ENCODE data around the gene ESRRB.

Gene ESRRB

GRCh38 chr14:76497550-76498462 is 121.9 kb downstream of the ESRRB start:
- H3K36me3 ChIP-seq (ENCODE audit: insufficient read depth, low read length) = no peaks in the 10 kb centered on the region
- H3K9me3 ChIP-seq (ENCODE audit: control insufficient read depth, insufficient read depth, low read length) = no peaks in the 10 kb centered on the region
- no peak overlapping the region for H3K9ac ChIP-seq (ENCODE audit: low read depth, low read length)
- no peaks in the 10 kb centered on the region for H3K4me1 ChIP-seq (ENCODE audit: insufficient read depth, low read length)

- Histone ChIP-seq H3K36me3 (ENCODE audit: insufficient read depth, low read length) (no peaks in the 10 kb centered on the region), H3K9me3 (ENCODE audit: control insufficient read depth, insufficient read depth, low read length) (no peaks in the 10 kb centered on the region), H3K9ac (ENCODE audit: low read depth, low read length) (no peak overlapping the region), H3K4me1 (ENCODE audit: insufficient read depth, low read length) (no peaks in the 10 kb centered on the region)
These were observed 122.6 kb downstream of the ESRRB start for GRCh38 chr14:76498463-76498935.

DNA sequence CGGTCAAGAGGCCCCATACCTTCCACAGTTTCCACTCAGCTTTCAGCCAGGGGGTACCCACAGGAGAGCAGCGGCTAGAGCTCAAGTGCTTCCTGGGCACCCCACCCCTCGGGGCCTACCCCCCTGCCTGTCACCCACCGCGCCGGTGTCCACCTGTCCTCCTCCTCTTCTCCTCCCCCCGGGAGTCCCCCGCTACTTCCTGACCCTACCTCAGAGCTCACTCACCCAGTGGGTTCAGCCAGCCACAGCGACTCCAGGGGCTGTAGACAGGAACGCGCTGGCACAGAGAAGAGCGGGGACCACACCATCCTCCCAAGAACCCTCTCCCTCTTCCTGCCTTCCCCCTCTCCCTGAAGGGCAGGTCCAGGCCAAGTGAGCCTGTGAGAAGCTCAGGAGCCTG is 123.0 kb downstream of the ESRRB start:
- no peaks in the 10 kb centered on the region for H3K36me3 ChIP-seq (ENCODE audit: insufficient read depth, low read length)
- H3K9me3 ChIP-seq (ENCODE audit: control insufficient read depth, insufficient read depth, low read length) = no peaks in the 10 kb centered on the region
- H3K9ac ChIP-seq (ENCODE audit: low read depth, low read length) = no peak overlapping the region
- H3K4me1 ChIP-seq (ENCODE audit: insufficient read depth, low read length) = no peaks in the 10 kb centered on the region

- H3K4me1 ChIP-seq (ENCODE audit: insufficient read depth, low read length) = no peaks in the 10 kb centered on the region
- no peak overlapping the region for H3K9ac ChIP-seq (ENCODE audit: low read depth, low read length)
These were observed 123.5 kb downstream of the ESRRB start for GRCh38 chr14:76499399-76499798.

GRCh38 chr14:76500011-76500410 is 124.1 kb downstream of the ESRRB start:
- Histone ChIP-seq H3K36me3 (ENCODE audit: insufficient read depth, low read length) (no peaks in the 10 kb centered on the region), H3K9me3 (ENCODE audit: control insufficient read depth, insufficient read depth, low read length) (no peaks in the 10 kb centered on the region), H3K4me1 (ENCODE audit: insufficient read depth, low read length) (no peaks in the 10 kb centered on the region), H3K9ac (ENCODE audit: low read depth, low read length) (no peak overlapping the region)

More at GRCh38 chr14:76499399-76499798, 123.5 kb downstream of the ESRRB start:
- H3K9me3 ChIP-seq (ENCODE audit: control insufficient read depth, insufficient read depth, low read length) = no peaks in the 10 kb centered on the region
- no peaks in the 10 kb centered on the region for H3K36me3 ChIP-seq (ENCODE audit: insufficient read depth, low read length)

- no peaks in the 10 kb centered on the region for H3K4me1 ChIP-seq (ENCODE audit: insufficient read depth, low read length)
- H3K36me3 ChIP-seq (ENCODE audit: insufficient read depth, low read length) = no peaks in the 10 kb centered on the region
- H3K9me3 ChIP-seq (ENCODE audit: control insufficient read depth, insufficient read depth, low read length) = no peaks in the 10 kb centered on the region
- no peak overlapping the region for H3K9ac ChIP-seq (ENCODE audit: low read depth, low read length)
These were observed 124.5 kb downstream of the ESRRB start for GRCh38 chr14:76500480-76500879.

GRCh38 chr14:76501156-76501720 is 125.3 kb downstream of the ESRRB start:
- Histone ChIP-seq H3K9ac (ENCODE audit: low read depth, low read length) (no peak overlapping the region), H3K4me1 (ENCODE audit: insufficient read depth, low read length) (no peaks in the 10 kb centered on the region), H3K36me3 (ENCODE audit: insufficient read depth, low read length) (no peaks in the 10 kb centered on the region), H3K9me3 (ENCODE audit: control insufficient read depth, insufficient read depth, low read length) (no peaks in the 10 kb centered on the region)

DNA sequence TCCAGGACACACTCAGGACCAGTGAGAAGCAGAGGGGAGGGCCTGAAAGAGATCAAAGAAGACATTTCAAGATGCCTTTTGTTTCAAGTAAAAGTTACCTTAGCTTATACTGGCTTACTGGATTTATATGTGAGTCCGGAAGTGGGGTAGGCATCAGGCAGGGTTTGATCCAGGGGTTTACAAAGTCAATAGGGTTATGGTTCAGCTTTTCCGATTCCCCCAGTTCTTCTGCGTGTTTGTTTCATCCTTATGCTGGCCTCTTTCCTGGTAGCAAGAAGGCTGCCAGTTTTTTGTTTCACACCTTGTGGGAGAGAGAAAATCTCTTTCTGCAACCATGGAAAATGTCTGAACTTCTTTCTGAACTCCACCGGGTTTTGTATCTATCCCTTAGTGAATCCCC is 126.3 kb downstream of the ESRRB start:
- no peak overlapping the region for H3K9ac ChIP-seq (ENCODE audit: low read depth, low read length)
- no peaks in the 10 kb centered on the region for H3K9me3 ChIP-seq (ENCODE audit: control insufficient read depth, insufficient read depth, low read length)
- no peaks in the 10 kb centered on the region for H3K36me3 ChIP-seq (ENCODE audit: insufficient read depth, low read length)
- H3K4me1 ChIP-seq (ENCODE audit: insufficient read depth, low read length) = no peaks in the 10 kb centered on the region

GRCh38 chr14:76502638-76503037 is 126.7 kb downstream of the ESRRB start:
- no peak overlapping the region for H3K9ac ChIP-seq (ENCODE audit: low read depth, low read length)
- no peaks in the 10 kb centered on the region for H3K9me3 ChIP-seq (ENCODE audit: control insufficient read depth, insufficient read depth, low read length)
- no peaks in the 10 kb centered on the region for H3K4me1 ChIP-seq (ENCODE audit: insufficient read depth, low read length)
- H3K36me3 ChIP-seq (ENCODE audit: insufficient read depth, low read length) = no peaks in the 10 kb centered on the region

DNA sequence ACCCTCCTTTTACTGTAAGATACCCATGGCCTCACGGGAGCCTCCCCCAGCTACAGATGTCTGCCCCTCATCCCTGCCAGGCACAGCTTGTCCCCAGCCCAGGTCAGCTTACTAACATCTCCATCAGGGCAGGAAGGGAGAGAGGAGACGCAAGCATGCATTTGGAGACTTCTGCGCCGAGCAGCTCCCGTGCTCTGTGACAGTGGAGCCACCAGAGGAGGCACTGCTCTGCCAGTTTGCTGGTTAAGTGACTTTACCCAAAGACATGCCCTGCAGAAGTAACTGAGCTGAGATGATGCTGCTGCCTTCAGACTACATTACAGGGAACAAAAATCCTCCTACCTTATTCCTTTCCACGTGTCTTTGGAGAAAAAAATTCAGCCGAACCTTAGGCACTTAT is 133.4 kb downstream of the ESRRB start:
- Histone ChIP-seq H3K36me3 (ENCODE audit: insufficient read depth, low read length) (no peaks in the 10 kb centered on the region), H3K9me3 (ENCODE audit: control insufficient read depth, insufficient read depth, low read length) (no peaks in the 10 kb centered on the region), H3K4me1 (ENCODE audit: insufficient read depth, low read length) (peaks cover 11% of the 10 kb centered on the region), H3K9ac (ENCODE audit: low read depth, low read length) (no peak overlapping the region)

- Histone ChIP-seq H3K9me3 (ENCODE audit: control insufficient read depth, insufficient read depth, low read length) (no peaks in the 10 kb centered on the region), H3K4me1 (ENCODE audit: insufficient read depth, low read length) (peaks cover 11% of the 10 kb centered on the region), H3K36me3 (ENCODE audit: insufficient read depth, low read length) (no peaks in the 10 kb centered on the region), H3K9ac (ENCODE audit: low read depth, low read length) (no peak overlapping the region)
These were observed 134.2 kb downstream of the ESRRB start for GRCh38 chr14:76510181-76510580.

GRCh38 chr14:76514213-76514998 is 138.5 kb downstream of the ESRRB start:
- H3K9me3 ChIP-seq (ENCODE audit: control insufficient read depth, insufficient read depth, low read length) = no peaks in the 10 kb centered on the region
- no peaks in the 10 kb centered on the region for H3K36me3 ChIP-seq (ENCODE audit: insufficient read depth, low read length)
- peaks cover 10% of the 10 kb centered on the region for H3K4me1 ChIP-seq (ENCODE audit: insufficient read depth, low read length)
- no peak overlapping the region for H3K9ac ChIP-seq (ENCODE audit: low read depth, low read length)

DNA sequence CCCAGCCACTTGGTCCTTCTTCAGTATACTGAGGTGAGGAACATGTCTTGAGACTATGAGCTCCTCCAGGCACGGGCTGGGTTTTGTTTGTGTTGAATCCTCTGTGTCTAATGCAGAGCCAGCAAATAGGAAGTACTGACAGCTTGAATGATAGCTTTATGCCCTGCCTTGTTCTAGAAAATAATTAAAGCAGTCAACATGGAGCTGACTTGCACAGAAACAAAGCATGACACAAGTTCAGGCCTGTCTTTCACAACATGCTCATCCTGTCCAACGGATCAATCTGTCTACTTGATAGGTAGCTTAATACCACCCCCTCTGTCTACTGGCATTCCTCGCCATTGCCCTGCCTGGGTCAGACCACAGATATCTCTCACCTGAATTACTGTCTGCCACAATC is 140.9 kb downstream of the ESRRB start:
- Histone ChIP-seq H3K9me3 (ENCODE audit: control insufficient read depth, insufficient read depth, low read length) (peaks cover 2% of the 10 kb centered on the region; the same call in 1 of the 2 replicates), H3K36me3 (ENCODE audit: insufficient read depth, low read length) (no peaks in the 10 kb centered on the region), H3K9ac (ENCODE audit: low read depth, low read length) (no peak overlapping the region), H3K4me1 (ENCODE audit: insufficient read depth, low read length) (no peaks in the 10 kb centered on the region)

- Histone ChIP-seq H3K36me3 (ENCODE audit: insufficient read depth, low read length) (no peaks in the 10 kb centered on the region), H3K9me3 (ENCODE audit: control insufficient read depth, insufficient read depth, low read length) (peaks cover 2% of the 10 kb centered on the region; the same call in 1 of the 2 replicates), H3K4me1 (ENCODE audit: insufficient read depth, low read length) (no peaks in the 10 kb centered on the region), H3K9ac (ENCODE audit: low read depth, low read length) (no peak overlapping the region)
These were observed 142.4 kb downstream of the ESRRB start for GRCh38 chr14:76518366-76518765.

Data from ES-I3 (cell line).